ENCODE data around the gene GALNT6.

GALNT6 gene

DNA sequence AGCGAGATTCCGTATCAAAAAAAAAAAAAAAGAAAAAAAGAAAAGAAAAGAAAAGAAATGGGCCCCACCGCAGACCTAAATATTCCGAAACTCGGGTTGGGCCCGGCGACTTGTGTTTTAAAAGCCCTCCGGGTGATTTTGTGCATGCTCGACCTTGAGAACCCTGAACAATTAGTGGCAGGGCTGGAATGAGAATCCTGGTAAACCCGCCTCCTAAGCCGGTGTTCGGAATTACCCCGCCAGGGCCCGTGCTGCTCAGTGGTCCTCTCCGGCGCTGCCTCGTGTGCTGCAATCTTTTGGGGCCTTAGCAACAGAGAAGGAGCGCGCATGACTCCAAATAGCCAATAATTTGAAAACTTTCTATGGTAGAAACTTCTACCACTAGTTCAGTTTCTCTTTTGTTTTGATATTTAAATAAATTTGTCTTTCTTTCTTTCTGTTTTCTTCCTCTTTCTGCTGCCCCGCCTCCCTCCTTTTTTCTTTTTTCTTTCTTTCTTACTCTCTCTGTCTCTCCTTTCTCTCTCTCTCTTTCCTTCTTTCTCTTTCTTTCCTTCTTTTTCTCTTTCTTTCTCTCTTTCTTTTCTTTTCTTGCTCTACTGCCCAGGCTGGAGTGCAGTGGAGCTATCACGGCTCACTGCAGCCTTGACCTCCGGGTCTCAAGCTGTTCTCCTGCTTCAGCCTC lies 1.5 kb upstream of the GALNT6 start:
- TF ChIP-seq CTCF (IDR thresholded peaks at IDR 0.05; ENCODE audit: poor library complexity, severe bottlenecking) = no peak
- ATAC-seq (ENCODE audit: low read depth) (no peak), DNase-seq (ENCODE audit: low spot score) (no peak)
- Histone ChIP-seq H3K9me3 (ENCODE audit: severe bottlenecking) (no peaks in the 10 kb centered on the region), H3K4me1 (ENCODE audit: insufficient read depth, poor library complexity, severe bottlenecking) (peaks cover 41% of the 10 kb centered on the region), H3K36me3 (ENCODE audit: low read depth) (no peaks in the 10 kb centered on the region), H3K27me3 (ENCODE audit: insufficient read depth, poor library complexity, severe bottlenecking) (no peaks in the 10 kb centered on the region), H3K4me3 (ENCODE audit: severe bottlenecking) (no peak overlapping the region), H3K27ac (ENCODE audit: poor library complexity, severe bottlenecking) (peak overlapping the region; percentile 88)

- DNase-seq (ENCODE audit: low spot score) (no peak), ATAC-seq (ENCODE audit: low read depth) (no peak; the same call in 2 of the 3 replicates)
- no peaks in the 10 kb centered on the region for H3K9me3 ChIP-seq (ENCODE audit: severe bottlenecking)
- no peaks in the 10 kb centered on the region for H3K36me3 ChIP-seq (ENCODE audit: low read depth)
- H3K4me1 ChIP-seq (ENCODE audit: insufficient read depth, poor library complexity, severe bottlenecking) = peaks cover 41% of the 10 kb centered on the region
- no peak for TF ChIP-seq CTCF (IDR thresholded peaks at IDR 0.05; ENCODE audit: poor library complexity, severe bottlenecking)
- H3K27me3 ChIP-seq (ENCODE audit: insufficient read depth, poor library complexity, severe bottlenecking) = no peaks in the 10 kb centered on the region
- peak overlapping the region; percentile 47 for H3K27ac ChIP-seq (ENCODE audit: poor library complexity, severe bottlenecking)
- H3K4me3 ChIP-seq (ENCODE audit: severe bottlenecking) = peak overlapping the region; percentile 60
Observed at GRCh38 chr12:51390891-51391282, 319 bp downstream of the GALNT6 start.

GRCh38 chr12:51390457-51390856 lies 749 bp downstream of the GALNT6 start:
- H3K27ac ChIP-seq (ENCODE audit: poor library complexity, severe bottlenecking) = peak overlapping the region; percentile 47
- ATAC-seq (ENCODE audit: low read depth) = no peak
- H3K4me1 ChIP-seq (ENCODE audit: insufficient read depth, poor library complexity, severe bottlenecking) = peaks cover 41% of the 10 kb centered on the region
- H3K36me3 ChIP-seq (ENCODE audit: low read depth) = no peaks in the 10 kb centered on the region
- DNase-seq (ENCODE audit: low spot score) = no peak
- no peaks in the 10 kb centered on the region for H3K9me3 ChIP-seq (ENCODE audit: severe bottlenecking)
- H3K4me3 ChIP-seq (ENCODE audit: severe bottlenecking) = peak overlapping the region; percentile 60
- TF ChIP-seq CTCF (IDR thresholded peaks at IDR 0.05; ENCODE audit: poor library complexity, severe bottlenecking) = no peak
- H3K27me3 ChIP-seq (ENCODE audit: insufficient read depth, poor library complexity, severe bottlenecking) = no peaks in the 10 kb centered on the region

DNA sequence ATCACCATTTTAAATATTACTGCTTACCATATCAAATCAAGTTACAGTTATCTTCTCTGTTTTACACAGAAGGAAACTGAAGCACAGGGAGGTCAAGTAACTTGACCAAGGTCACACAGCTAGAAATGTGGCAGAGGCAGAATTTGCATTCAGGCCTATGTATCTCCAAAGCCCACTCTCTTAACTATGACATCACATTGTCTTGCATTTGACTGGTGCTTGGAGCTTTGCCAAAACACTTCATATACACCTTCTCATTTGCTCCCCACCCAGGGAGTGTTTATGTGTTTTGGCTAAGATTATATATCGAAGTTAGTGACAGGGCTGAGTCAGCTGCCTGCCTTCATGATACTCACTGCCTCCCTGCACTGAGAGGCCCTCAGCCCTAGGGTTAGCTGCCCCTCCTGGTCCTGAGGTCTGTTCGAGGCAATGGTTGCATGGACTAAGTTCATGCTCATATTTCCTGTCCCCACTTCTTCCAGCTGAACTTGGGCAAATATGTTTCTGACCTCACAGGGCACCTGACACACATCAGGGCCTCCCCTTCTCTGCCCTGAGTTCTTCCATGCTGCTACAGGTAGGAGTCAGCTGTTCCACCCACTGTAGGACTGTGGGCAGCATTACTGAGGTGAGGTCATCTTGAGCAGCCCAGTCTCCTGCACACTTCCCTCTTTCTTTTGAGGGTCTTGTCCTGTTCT lies 1.8 kb downstream of the GALNT6 start:
- TF ChIP-seq CTCF (IDR thresholded peaks at IDR 0.05; ENCODE audit: poor library complexity, severe bottlenecking) = no peak
- no peaks in the 10 kb centered on the region for H3K27me3 ChIP-seq (ENCODE audit: insufficient read depth, poor library complexity, severe bottlenecking)
- DNase-seq (ENCODE audit: low spot score) (no peak), ATAC-seq (ENCODE audit: low read depth) (no peak; the same call in 2 of the 3 replicates)
- H3K9me3 ChIP-seq (ENCODE audit: severe bottlenecking) = no peaks in the 10 kb centered on the region
- peaks cover 7% of the 10 kb centered on the region; the same call in 1 of the 2 replicates for H3K36me3 ChIP-seq (ENCODE audit: low read depth)
- H3K4me1 ChIP-seq (ENCODE audit: insufficient read depth, poor library complexity, severe bottlenecking) = peaks cover 36% of the 10 kb centered on the region
- H3K27ac ChIP-seq (ENCODE audit: poor library complexity, severe bottlenecking) = peak overlapping the region; percentile 47
- H3K4me3 ChIP-seq (ENCODE audit: severe bottlenecking) = no peak overlapping the region

GRCh38 chr12:51388846-51389245 lies 2.4 kb downstream of the GALNT6 start:
- H3K27ac ChIP-seq (ENCODE audit: poor library complexity, severe bottlenecking) = peak overlapping the region; percentile 47
- ATAC-seq (ENCODE audit: low read depth) (no peak), DNase-seq (ENCODE audit: low spot score) (no peak)
- H3K27me3 ChIP-seq (ENCODE audit: insufficient read depth, poor library complexity, severe bottlenecking) = no peaks in the 10 kb centered on the region
- no peak for TF ChIP-seq CTCF (IDR thresholded peaks at IDR 0.05; ENCODE audit: poor library complexity, severe bottlenecking)
- H3K36me3 ChIP-seq (ENCODE audit: low read depth) = peaks cover 7% of the 10 kb centered on the region; the same call in 1 of the 2 replicates
- no peaks in the 10 kb centered on the region for H3K9me3 ChIP-seq (ENCODE audit: severe bottlenecking)
- H3K4me1 ChIP-seq (ENCODE audit: insufficient read depth, poor library complexity, severe bottlenecking) = peaks cover 36% of the 10 kb centered on the region
- no peak overlapping the region for H3K4me3 ChIP-seq (ENCODE audit: severe bottlenecking)
